ENCODE results near the gene ZER1.
"Not testable (repeated sequence)": the region's sequence is repeated elsewhere in the genome, so short reads cannot be mapped to it uniquely, and the experiment has no call there.

Gene ZER1

DNA sequence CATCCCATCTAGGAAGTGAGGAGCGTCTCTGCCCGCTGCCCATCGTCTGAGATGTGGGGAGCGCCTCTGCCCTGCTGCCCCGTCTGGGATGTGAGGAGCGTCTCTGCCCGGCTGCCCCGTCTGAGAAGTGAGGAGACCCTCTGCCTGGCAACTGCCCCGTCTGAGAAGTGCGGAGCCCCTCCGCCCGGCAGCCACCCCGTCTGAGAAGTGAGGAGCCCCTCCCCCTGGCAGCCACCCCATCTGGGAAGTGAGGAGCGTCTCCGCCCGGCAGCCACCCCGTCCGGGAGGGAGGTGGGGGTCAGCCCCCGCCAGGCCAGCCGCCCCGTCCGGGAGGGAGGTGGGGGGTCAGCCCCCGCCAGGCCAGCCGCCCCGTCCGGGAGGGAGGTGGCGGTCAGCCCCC lies 8.4 kb upstream of the ZER1 start:
- H3K36me3 Mint-ChIP-seq (ENCODE audit: insufficient read depth); H3K9me3 Mint-ChIP-seq; H3K27me3 Mint-ChIP-seq; ATAC-seq (replicated peaks); DNase-seq; H3K4me3 Mint-ChIP-seq; H3K27ac Mint-ChIP-seq; H3K4me1 Mint-ChIP-seq (ENCODE audit: low read depth in 2 of 2): not testable (repeated sequence)

- Mint-ChIP-seq H3K36me3 (ENCODE audit: insufficient read depth) (peaks cover 12% of the 10 kb centered on the region), H3K27ac (peak overlapping the region in 1 of 2 donors; percentile 7), H3K27me3 (no peaks in the 10 kb centered on the region), H3K9me3 (peaks cover 0 to 4% of the 10 kb centered on the region in 2 donors), H3K4me3 (no peak overlapping the region), H3K4me1 (ENCODE audit: low read depth in 2 of 2) (peaks cover 12 to 17% of the 10 kb centered on the region in 2 donors)
- no peak for ATAC-seq (replicated peaks)
- no peak for DNase-seq
These were observed 3.1 kb upstream of the ZER1 start for GRCh38 chr9:128774804-128775203.

DNA sequence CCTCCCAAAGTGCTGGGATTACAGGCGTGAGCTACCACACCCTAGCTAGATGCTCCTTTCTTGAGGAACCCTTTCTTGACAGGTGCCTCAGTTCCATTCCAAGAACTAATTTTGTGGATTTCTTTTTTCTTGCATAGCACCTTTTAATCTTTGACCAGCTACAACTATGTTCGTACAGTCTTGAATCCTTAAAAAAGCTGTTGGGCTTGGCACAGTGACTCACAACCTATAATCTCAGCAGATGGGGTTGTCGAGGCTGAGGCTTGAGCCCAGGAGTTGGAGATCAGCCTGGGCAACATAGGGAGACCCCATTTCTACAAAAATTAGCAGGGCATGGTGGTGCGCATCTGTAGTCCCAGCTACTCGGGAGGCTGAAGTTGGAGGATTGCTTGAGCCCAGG lies 1.3 kb upstream of the ZER1 start:
- Mint-ChIP-seq H3K4me3 (peak overlapping the region; percentile 91 to 97), H3K27me3 (no peaks in the 10 kb centered on the region), H3K36me3 (ENCODE audit: insufficient read depth) (peaks cover 17% of the 10 kb centered on the region), H3K9me3 (peaks cover 0 to 4% of the 10 kb centered on the region in 2 donors), H3K4me1 (ENCODE audit: low read depth in 2 of 2) (peaks cover 20 to 27% of the 10 kb centered on the region in 2 donors), H3K27ac (peak overlapping the region; percentile 95 to 99)
- ATAC-seq (replicated peaks): no peak
- no peak for DNase-seq

GRCh38 chr9:128771094-128771721 lies 519 bp downstream of the ZER1 start:
- Mint-ChIP-seq H3K9me3 (peaks cover 0 to 4% of the 10 kb centered on the region in 2 donors), H3K4me1 (ENCODE audit: low read depth in 2 of 2) (peaks cover 24 to 32% of the 10 kb centered on the region in 2 donors), H3K36me3 (ENCODE audit: insufficient read depth) (peaks cover 20% of the 10 kb centered on the region), H3K27me3 (no peaks in the 10 kb centered on the region), H3K4me3 (peak overlapping the region; percentile 91 to 97), H3K27ac (peak overlapping the region; percentile 95 to 99)
- DNase-seq: peak; percentile 17 to 29 (median 22)
- ATAC-seq (replicated peaks): peak; percentile 28

DNA sequence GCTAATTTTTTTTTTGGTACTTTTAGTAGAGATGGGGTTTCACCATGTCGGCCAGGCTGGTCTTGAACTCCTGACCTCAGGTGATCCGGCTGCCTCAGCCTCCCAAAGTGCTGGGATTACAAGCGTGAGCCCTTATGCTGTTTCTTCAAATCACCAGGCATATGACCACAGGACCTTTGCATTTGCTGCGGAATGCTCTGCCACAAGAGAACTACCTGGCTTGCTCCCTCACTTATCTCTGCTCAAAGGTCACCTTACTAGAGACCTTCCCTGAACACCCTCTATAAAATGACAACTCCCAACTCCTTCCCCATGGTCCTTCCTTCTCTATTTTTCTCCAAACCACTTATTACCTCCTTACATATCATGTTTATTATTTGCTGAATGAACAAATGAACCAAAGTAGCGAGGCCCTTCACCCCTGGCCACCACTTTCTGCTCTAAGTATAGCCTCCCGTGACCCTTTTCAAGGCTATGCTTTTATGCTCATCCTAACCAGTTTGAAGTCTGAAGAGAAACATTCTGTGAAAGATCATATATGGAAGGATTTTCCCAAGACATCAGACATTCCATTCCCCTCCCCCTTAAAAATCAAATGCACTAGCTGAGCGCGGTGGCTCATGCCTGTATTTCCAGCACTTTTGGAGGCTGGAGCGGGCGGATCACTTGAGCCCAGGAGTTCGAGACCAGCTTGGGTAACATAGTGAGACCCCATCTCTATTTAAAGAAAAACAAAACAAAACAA lies 1.3 kb downstream of the ZER1 start:
- H3K36me3 Mint-ChIP-seq (ENCODE audit: insufficient read depth): peaks cover 24% of the 10 kb centered on the region
- no peak for DNase-seq
- peak overlapping the region; percentile 91 to 97 for H3K4me3 Mint-ChIP-seq
- no peak for ATAC-seq (replicated peaks)
- H3K9me3 Mint-ChIP-seq: peaks cover 0 to 4% of the 10 kb centered on the region in 2 donors
- H3K27me3 Mint-ChIP-seq: no peaks in the 10 kb centered on the region
- peak overlapping the region; percentile 95 to 99 for H3K27ac Mint-ChIP-seq
- peaks cover 24 to 32% of the 10 kb centered on the region in 2 donors for H3K4me1 Mint-ChIP-seq (ENCODE audit: low read depth in 2 of 2)

GRCh38 chr9:128768606-128769005 lies 3.1 kb downstream of the ZER1 start:
- H3K27ac Mint-ChIP-seq: peak overlapping the region; percentile 95 to 99
- H3K4me1 Mint-ChIP-seq (ENCODE audit: low read depth in 2 of 2): peaks cover 36 to 42% of the 10 kb centered on the region in 2 donors
- no peaks in the 10 kb centered on the region for H3K9me3 Mint-ChIP-seq
- no peak overlapping the region for H3K4me3 Mint-ChIP-seq
- no peak for ATAC-seq (replicated peaks)
- H3K36me3 Mint-ChIP-seq (ENCODE audit: insufficient read depth): peaks cover 24% of the 10 kb centered on the region
- no peak for DNase-seq
- no peaks in the 10 kb centered on the region for H3K27me3 Mint-ChIP-seq

- no peak overlapping the region for H3K4me3 Mint-ChIP-seq
- ATAC-seq (replicated peaks): no peak
- H3K9me3 Mint-ChIP-seq: no peaks in the 10 kb centered on the region
- H3K4me1 Mint-ChIP-seq (ENCODE audit: low read depth in 2 of 2): peaks cover 35 to 44% of the 10 kb centered on the region in 2 donors
- no peaks in the 10 kb centered on the region for H3K27me3 Mint-ChIP-seq
- no peak for DNase-seq
- peaks cover 18% of the 10 kb centered on the region for H3K36me3 Mint-ChIP-seq (ENCODE audit: insufficient read depth)
- H3K27ac Mint-ChIP-seq: no peak overlapping the region
These were observed 6.2 kb downstream of the ZER1 start for GRCh38 chr9:128765499-128765898.

DNA sequence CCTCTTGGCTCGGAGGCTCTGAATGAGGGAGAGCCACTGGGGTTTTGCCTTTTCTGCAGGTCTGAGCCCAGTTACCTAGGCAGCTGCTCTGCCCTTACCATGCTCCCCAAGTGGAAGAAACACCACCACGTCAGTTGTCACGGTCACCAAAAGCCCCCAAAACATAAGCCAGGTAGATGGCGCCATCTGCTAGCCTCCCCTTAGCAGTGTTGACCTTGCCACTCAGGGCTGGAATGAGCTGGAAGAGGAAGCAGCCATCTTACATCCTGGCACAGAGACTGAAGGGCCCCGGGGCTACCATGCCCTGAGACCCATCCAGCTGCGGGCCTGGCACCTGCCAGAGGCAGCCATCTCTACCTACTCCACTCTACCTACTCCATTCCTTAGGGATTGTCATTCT lies 7.4 kb downstream of the ZER1 start:
- Mint-ChIP-seq H3K9me3 (no peaks in the 10 kb centered on the region), H3K27ac (peak overlapping the region in 1 of 2 donors; percentile 17), H3K4me1 (ENCODE audit: low read depth in 2 of 2) (peaks cover 31 to 34% of the 10 kb centered on the region in 2 donors), H3K36me3 (ENCODE audit: insufficient read depth) (peaks cover 20% of the 10 kb centered on the region), H3K4me3 (no peak overlapping the region), H3K27me3 (no peaks in the 10 kb centered on the region)
- no peak for ATAC-seq (replicated peaks)
- no peak for DNase-seq

DNA sequence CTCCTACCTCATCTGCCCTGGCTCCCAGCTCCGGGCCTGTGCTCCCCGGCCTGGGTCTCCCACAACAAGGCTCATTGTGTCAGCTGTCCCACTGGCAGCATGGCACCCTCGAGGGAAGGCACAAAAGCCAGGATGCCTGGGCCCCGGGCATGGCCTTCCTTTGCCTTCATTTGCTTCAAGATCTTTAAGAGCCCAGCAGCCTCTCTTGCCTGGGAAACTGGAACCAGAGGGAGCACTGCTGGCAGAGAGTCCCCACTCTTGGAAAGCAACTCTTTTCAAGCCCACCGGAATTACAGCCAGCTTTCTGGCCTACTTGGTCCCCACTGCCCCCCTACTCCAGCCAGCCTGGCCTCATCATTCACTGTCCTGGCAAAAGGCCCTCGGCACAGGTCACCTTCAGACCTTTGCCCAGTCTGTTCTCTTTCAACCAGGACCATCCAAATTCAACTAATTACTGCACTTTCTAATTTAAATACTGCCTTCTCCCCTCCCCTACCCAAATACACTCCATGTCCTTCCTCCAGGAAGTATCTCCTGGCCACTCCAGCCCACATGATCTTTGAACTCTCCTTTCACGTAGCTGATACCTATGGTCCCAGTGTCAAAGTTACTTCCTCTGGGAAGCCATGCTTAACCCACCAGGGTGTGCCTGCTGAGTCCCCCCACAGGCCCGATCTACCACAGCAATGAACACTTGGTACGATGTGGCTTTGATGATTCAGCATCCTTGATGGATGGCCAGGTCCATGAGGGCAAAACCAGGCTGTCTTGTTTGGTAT lies 8.9 kb downstream of the ZER1 start:
- no peaks in the 10 kb centered on the region for H3K27me3 Mint-ChIP-seq
- ATAC-seq (replicated peaks) (no peak), DNase-seq (no peak)
- H3K27ac Mint-ChIP-seq: peak overlapping the region; percentile 61 to 71
- peaks cover 18% of the 10 kb centered on the region for H3K36me3 Mint-ChIP-seq (ENCODE audit: insufficient read depth)
- H3K4me3 Mint-ChIP-seq: no peak overlapping the region
- H3K9me3 Mint-ChIP-seq: no peaks in the 10 kb centered on the region
- H3K4me1 Mint-ChIP-seq (ENCODE audit: low read depth in 2 of 2): peaks cover 22 to 29% of the 10 kb centered on the region in 2 donors

DNA sequence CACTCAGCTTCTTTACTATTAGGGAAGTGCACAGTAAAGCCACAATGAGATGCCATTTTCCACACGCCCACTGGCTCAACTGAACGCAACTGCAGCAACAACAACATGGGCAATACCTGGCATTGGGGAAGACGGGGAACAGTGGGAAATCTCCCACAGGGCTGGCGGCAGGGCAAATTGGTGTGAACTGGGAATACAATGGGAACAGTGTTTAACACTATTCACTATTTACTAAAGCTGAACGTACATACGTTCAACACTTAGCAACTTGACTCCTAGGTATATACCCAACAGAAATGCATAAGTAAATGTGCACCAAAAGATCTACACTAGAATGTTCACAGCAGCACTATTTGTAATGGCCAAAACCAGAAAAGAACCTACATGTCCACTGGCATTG lies 14.1 kb downstream of the ZER1 start:
- Mint-ChIP-seq H3K27me3 (no peaks in the 10 kb centered on the region), H3K4me3 (no peak overlapping the region), H3K27ac (no peak overlapping the region), H3K9me3 (no peaks in the 10 kb centered on the region), H3K4me1 (ENCODE audit: low read depth in 2 of 2) (peaks cover 5 to 10% of the 10 kb centered on the region in 2 donors), H3K36me3 (ENCODE audit: insufficient read depth) (peaks cover 12% of the 10 kb centered on the region)
- DNase-seq (no peak), ATAC-seq (replicated peaks) (no peak)

DNA sequence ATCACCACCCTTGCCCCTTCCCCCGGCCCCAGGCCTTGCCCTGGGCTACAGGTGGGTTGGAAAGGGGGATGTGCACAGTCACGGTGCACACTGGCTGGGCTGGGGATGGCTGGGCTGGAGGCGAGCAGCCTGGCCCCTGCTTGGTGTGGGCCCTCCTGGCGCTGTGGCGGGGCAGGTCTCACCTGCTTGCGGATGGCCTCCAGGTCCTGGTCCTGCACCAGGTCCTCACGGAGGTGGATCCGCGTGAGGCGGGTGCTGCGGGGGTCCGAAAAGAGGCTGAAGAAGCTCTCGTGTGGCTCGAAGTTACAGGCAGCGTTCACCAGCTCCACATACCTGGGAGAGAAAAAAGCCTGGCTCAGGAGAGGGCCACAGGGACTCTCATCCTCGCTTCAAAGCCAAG lies 18.1 kb downstream of the ZER1 start:
- peaks cover 9% of the 10 kb centered on the region for H3K36me3 Mint-ChIP-seq (ENCODE audit: insufficient read depth)
- DNase-seq: no peak
- no peak for ATAC-seq (replicated peaks)
- H3K27ac Mint-ChIP-seq: no peak overlapping the region
- no peak overlapping the region for H3K4me3 Mint-ChIP-seq
- no peaks in the 10 kb centered on the region for H3K9me3 Mint-ChIP-seq
- H3K4me1 Mint-ChIP-seq (ENCODE audit: low read depth in 2 of 2): peaks cover 4 to 6% of the 10 kb centered on the region in 2 donors
- H3K27me3 Mint-ChIP-seq: no peaks in the 10 kb centered on the region

DNA sequence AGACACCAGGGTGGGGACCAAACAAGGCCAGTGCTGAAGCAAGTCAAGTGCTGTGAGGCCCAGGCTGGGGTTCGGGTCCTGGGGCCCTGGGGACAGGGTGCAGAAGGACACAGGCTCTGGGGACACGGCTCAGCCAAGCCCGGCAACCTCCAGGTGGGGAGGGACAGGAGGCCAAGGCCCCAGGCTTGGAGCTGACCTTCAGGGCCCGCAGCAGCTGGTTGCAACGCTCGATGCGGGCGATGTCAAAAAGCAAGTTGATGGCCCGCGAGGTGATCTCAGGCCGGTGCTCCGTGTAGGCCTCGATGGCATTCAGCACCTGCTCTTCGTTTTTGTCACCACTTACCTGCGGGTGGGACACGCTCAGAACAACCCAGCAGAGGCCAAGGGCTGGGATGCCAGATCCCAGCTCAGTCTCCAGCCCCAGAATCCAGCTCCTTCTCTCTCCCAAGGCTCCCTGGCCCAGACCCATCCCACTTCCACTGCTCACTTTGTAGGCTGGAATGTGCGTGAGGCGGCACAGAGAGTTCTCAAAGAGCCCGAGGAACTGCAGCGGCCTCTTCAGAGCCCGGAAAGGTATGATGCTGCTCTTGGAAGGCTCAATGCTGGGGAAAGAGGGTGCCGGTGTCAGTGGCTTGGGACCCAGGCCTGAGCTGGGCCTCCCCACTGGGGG lies 20.7 kb downstream of the ZER1 start:
- peaks cover 17% of the 10 kb centered on the region for H3K36me3 Mint-ChIP-seq (ENCODE audit: insufficient read depth)
- H3K4me1 Mint-ChIP-seq (ENCODE audit: low read depth in 2 of 2): no peaks in the 10 kb centered on the region
- H3K27ac Mint-ChIP-seq: no peak overlapping the region
- no peak overlapping the region for H3K4me3 Mint-ChIP-seq
- no peak for DNase-seq
- no peaks in the 10 kb centered on the region for H3K27me3 Mint-ChIP-seq
- no peaks in the 10 kb centered on the region for H3K9me3 Mint-ChIP-seq
- no peak for ATAC-seq (replicated peaks)

DNA sequence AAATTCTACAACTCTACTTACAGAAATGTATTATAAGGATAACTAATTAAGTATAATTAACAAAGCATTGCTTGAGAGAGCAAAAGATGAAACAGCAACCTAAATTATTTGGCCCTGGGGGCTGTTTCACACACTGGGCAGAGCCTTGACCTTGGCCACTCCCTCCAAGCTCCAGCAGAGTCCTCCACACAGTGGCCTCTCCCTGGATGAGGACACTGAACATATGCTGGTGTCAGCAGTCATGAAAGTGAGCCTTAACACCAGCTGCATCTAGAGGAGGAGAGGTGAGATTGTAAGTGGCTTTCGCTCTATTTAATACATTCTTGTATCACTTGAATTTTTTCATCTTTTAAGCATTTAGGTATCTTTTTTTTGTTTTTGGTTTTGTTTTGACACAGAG lies 24.5 kb downstream of the ZER1 start:
- Mint-ChIP-seq H3K4me3 (no peak overlapping the region), H3K27ac (no peak overlapping the region), H3K9me3 (no peaks in the 10 kb centered on the region), H3K4me1 (ENCODE audit: low read depth in 2 of 2) (no peaks in the 10 kb centered on the region), H3K36me3 (ENCODE audit: insufficient read depth) (peaks cover 16% of the 10 kb centered on the region), H3K27me3 (no peaks in the 10 kb centered on the region)
- ATAC-seq (replicated peaks) (no peak), DNase-seq (no peak)
